Cerebellar cortex (tissue), 1 donor: Measurements from ENCODE around the gene GPR156.
"Not testable (repeated sequence)": the region's sequence is repeated elsewhere in the genome, so short reads cannot be mapped to it uniquely, and the experiment has no call there.

Experiments used
- DNase-seq: peaks from one replicate; pipeline ENCODE4 v3.0.0-alpha.2; 2015; ENCODE audit warnings: low spot score

Gene GPR156

GRCh38 chr3:120284747-120285507, at the start of gene GPR156:
GPR156 (minus strand) TSS chr3:120285222; CDS start chr3:120244098, 41,124 bp downstream.
- no peak for DNase-seq

- no peak for DNase-seq
Measured at GRCh38 chr3:120332646-120333045, 47.6 kb upstream of the GPR156 start.

- no peak for DNase-seq
Measured at GRCh38 chr3:120331076-120331475, 46.1 kb upstream of the GPR156 start.

GRCh38 chr3:120326784-120327183, 41.8 kb upstream of the GPR156 start:
- DNase-seq, result no peak

GRCh38 chr3:120324190-120324589, 39.2 kb upstream of the GPR156 start:
- no peak for DNase-seq

GRCh38 chr3:120323761-120324160, 38.7 kb upstream of the GPR156 start:
- not testable (repeated sequence) for DNase-seq

- DNase-seq, result no peak
Measured at GRCh38 chr3:120311863-120312794, 27.1 kb upstream of the GPR156 start.

- no peak for DNase-seq
Measured at GRCh38 chr3:120306519-120307455, 21.8 kb upstream of the GPR156 start.

GRCh38 chr3:120304616-120305015, 19.6 kb upstream of the GPR156 start:
- no peak for DNase-seq

- no peak for DNase-seq
Measured at GRCh38 chr3:120302361-120302760, 17.3 kb upstream of the GPR156 start.

GRCh38 chr3:120300971-120301370, 15.9 kb upstream of the GPR156 start:
- no peak for DNase-seq

GRCh38 chr3:120299403-120299802, 14.4 kb upstream of the GPR156 start:
- DNase-seq, result no peak

GRCh38 chr3:120298996-120299395, 14.0 kb upstream of the GPR156 start:
- no peak for DNase-seq

GRCh38 chr3:120291552-120291951, 6.5 kb upstream of the GPR156 start:
- not testable (repeated sequence) for DNase-seq

GRCh38 chr3:120289636-120290035, 4.6 kb upstream of the GPR156 start:
- no peak for DNase-seq

- DNase-seq, result no peak
Measured at GRCh38 chr3:120286465-120286864, 1.4 kb upstream of the GPR156 start.

- DNase-seq, result no peak
Measured at GRCh38 chr3:120285508-120285841, 453 bp upstream of the GPR156 start.

- DNase-seq, result no peak
Measured at GRCh38 chr3:120281261-120281660, 3.8 kb downstream of the GPR156 start.

GRCh38 chr3:120280566-120280965, 4.5 kb downstream of the GPR156 start:
- no peak for DNase-seq

GRCh38 chr3:120280026-120280425, 5.0 kb downstream of the GPR156 start:
- no peak for DNase-seq

GRCh38 chr3:120276767-120277166, 8.3 kb downstream of the GPR156 start:
- no peak for DNase-seq

- no peak for DNase-seq
Measured at GRCh38 chr3:120275618-120276017, 9.4 kb downstream of the GPR156 start.
